ENCODE results near the gene GJD4. TPM values are rescaled to one million over a fixed set of nuclear protein-coding genes. Genes with fewer than 3 reads are reported as not detected.

GJD4 gene
- total RNA-seq, 1 donor from 2014 or later: not detected

GRCh38 chr10:35595106-35595505 is 10.0 kb upstream of the GJD4 start:
- no peak for TF ChIP-seq CTCF (IDR thresholded peaks at IDR 0.05; ENCODE audit: unreplicated experiment)
- Mint-ChIP-seq H3K9me3 (peaks cover 24% of the 10 kb centered on the region), H3K4me1 (no peaks in the 10 kb centered on the region), H3K27ac (no peak overlapping the region), H3K36me3 (no peaks in the 10 kb centered on the region), H3K27me3 (ENCODE audit: low read depth) (peaks cover 6% of the 10 kb centered on the region), H3K4me3 (no peak overlapping the region)
- DNase-seq (ENCODE audit: low spot score in 2 of 2, unreplicated experiment in 2 of 2): no peak

- H3K36me3 Mint-ChIP-seq: no peaks in the 10 kb centered on the region
- H3K27me3 Mint-ChIP-seq (ENCODE audit: low read depth): peaks cover 19% of the 10 kb centered on the region
- no peak overlapping the region for H3K27ac Mint-ChIP-seq
- no peaks in the 10 kb centered on the region for H3K4me1 Mint-ChIP-seq
- peaks cover 6% of the 10 kb centered on the region for H3K9me3 Mint-ChIP-seq
- no peak for TF ChIP-seq CTCF (IDR thresholded peaks at IDR 0.05; ENCODE audit: unreplicated experiment)
- H3K4me3 Mint-ChIP-seq: no peak overlapping the region
- no peak for DNase-seq (ENCODE audit: low spot score in 2 of 2, unreplicated experiment in 2 of 2)
Observed at GRCh38 chr10:35598379-35598778, 6.8 kb upstream of the GJD4 start.

- Mint-ChIP-seq H3K9me3 (peaks cover 6% of the 10 kb centered on the region), H3K36me3 (no peaks in the 10 kb centered on the region), H3K4me1 (no peaks in the 10 kb centered on the region), H3K27ac (no peak overlapping the region), H3K27me3 (ENCODE audit: low read depth) (peaks cover 36% of the 10 kb centered on the region), H3K4me3 (no peak overlapping the region)
- no peak for TF ChIP-seq CTCF (IDR thresholded peaks at IDR 0.05; ENCODE audit: unreplicated experiment)
- no peak for DNase-seq (ENCODE audit: low spot score in 2 of 2, unreplicated experiment in 2 of 2)
Observed at GRCh38 chr10:35600193-35600592, 4.9 kb upstream of the GJD4 start.

- H3K9me3 Mint-ChIP-seq: peaks cover 10% of the 10 kb centered on the region
- H3K4me3 Mint-ChIP-seq: no peak overlapping the region
- no peaks in the 10 kb centered on the region for H3K4me1 Mint-ChIP-seq
- no peak overlapping the region for H3K27ac Mint-ChIP-seq
- no peak for TF ChIP-seq CTCF (IDR thresholded peaks at IDR 0.05; ENCODE audit: unreplicated experiment)
- H3K27me3 Mint-ChIP-seq (ENCODE audit: low read depth): peaks cover 27% of the 10 kb centered on the region
- no peaks in the 10 kb centered on the region for H3K36me3 Mint-ChIP-seq
- no peak for DNase-seq (ENCODE audit: low spot score in 2 of 2, unreplicated experiment in 2 of 2)
Observed at GRCh38 chr10:35606430-35606829, 1.3 kb downstream of the GJD4 start.

GRCh38 chr10:35607475-35608327 is 2.6 kb downstream of the GJD4 start:
- peaks cover 10% of the 10 kb centered on the region for H3K9me3 Mint-ChIP-seq
- no peak for TF ChIP-seq CTCF (IDR thresholded peaks at IDR 0.05; ENCODE audit: unreplicated experiment)
- no peaks in the 10 kb centered on the region for H3K36me3 Mint-ChIP-seq
- no peaks in the 10 kb centered on the region for H3K4me1 Mint-ChIP-seq
- no peak for DNase-seq (ENCODE audit: low spot score in 2 of 2, unreplicated experiment in 2 of 2)
- no peak overlapping the region for H3K27ac Mint-ChIP-seq
- H3K4me3 Mint-ChIP-seq: no peak overlapping the region
- peaks cover 37% of the 10 kb centered on the region for H3K27me3 Mint-ChIP-seq (ENCODE audit: low read depth)

Measured in mesothelial cell of epicardium (in vitro differentiated cells).